Osteocyte (in vitro differentiated cells): ENCODE results near the gene SLC11A1. TPM values are rescaled to one million over a fixed set of nuclear protein-coding genes. Genes with fewer than 3 reads are reported as not detected.

Experiments used
- DNase-seq: peaks from one replicate; pipeline ENCODE4 v3.0.0; 2021; ENCODE audit warnings: mixed read lengths; ENCODE audit not compliant: unreplicated experiment; ENCODE audit errors: extremely low spot score
- H3K27ac Mint-ChIP-seq: one replicate; pipeline ENCODE4 v1.8.0; 2021; ENCODE audit warnings: mild to moderate bottlenecking, mixed read lengths; ENCODE audit not compliant: unreplicated experiment
- H3K27me3 Mint-ChIP-seq: one replicate; pipeline ENCODE4 v1.8.0; 2021; ENCODE audit warnings: mixed read lengths; ENCODE audit not compliant: unreplicated experiment
- H3K36me3 Mint-ChIP-seq: one replicate; pipeline ENCODE4 v1.8.0; 2021; ENCODE audit warnings: mixed read lengths; ENCODE audit not compliant: unreplicated experiment
- H3K4me1 Mint-ChIP-seq: one replicate; pipeline ENCODE4 v1.8.0; 2021; ENCODE audit warnings: mixed read lengths; ENCODE audit not compliant: unreplicated experiment
- H3K4me3 Mint-ChIP-seq: one replicate; pipeline ENCODE4 v1.8.0; 2021; ENCODE audit warnings: mild to moderate bottlenecking, moderate library complexity, mixed read lengths; ENCODE audit not compliant: unreplicated experiment
- H3K9me3 Mint-ChIP-seq: one replicate; pipeline ENCODE4 v1.8.0; 2021; ENCODE audit warnings: mixed read lengths; ENCODE audit not compliant: unreplicated experiment
- total RNA-seq: library from RNA; stranded (reverse); gene quantifications from 2 replicates; pipeline ENCODE4 v1.2.1, GENCODE V29; 2021
- TF ChIP-seq, protein P1 (sequence below): fragments of 200-600 bp; sonication (generic); IDR thresholded peaks from 2 replicates; pipeline ENCODE4 v1.5.0; 2021; ENCODE audit warnings: antibody characterized with exemption, mild to moderate bottlenecking, moderate library complexity

Gene SLC11A1
- total RNA-seq, 1 donor from 2014 or later: 0.16 TPM

DNA sequence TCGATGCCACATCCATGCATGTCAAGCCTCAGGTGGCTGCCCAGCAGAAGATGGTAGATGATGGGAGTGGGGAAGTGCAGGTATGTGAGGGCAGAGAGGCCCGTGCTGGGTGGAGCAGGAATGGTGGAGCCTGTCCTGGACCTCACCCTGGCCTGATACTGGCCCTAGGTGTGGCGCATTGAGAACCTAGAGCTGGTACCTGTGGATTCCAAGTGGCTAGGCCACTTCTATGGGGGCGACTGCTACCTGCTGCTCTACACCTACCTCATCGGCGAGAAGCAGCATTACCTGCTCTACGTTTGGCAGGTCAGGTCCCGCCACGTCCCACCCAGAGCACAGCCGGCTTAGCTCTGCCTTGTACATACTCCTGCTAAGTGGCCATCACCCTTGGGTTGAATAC lies 49.8 kb downstream of the SLC11A1 start:
- TF ChIP-seq, protein P1, sequence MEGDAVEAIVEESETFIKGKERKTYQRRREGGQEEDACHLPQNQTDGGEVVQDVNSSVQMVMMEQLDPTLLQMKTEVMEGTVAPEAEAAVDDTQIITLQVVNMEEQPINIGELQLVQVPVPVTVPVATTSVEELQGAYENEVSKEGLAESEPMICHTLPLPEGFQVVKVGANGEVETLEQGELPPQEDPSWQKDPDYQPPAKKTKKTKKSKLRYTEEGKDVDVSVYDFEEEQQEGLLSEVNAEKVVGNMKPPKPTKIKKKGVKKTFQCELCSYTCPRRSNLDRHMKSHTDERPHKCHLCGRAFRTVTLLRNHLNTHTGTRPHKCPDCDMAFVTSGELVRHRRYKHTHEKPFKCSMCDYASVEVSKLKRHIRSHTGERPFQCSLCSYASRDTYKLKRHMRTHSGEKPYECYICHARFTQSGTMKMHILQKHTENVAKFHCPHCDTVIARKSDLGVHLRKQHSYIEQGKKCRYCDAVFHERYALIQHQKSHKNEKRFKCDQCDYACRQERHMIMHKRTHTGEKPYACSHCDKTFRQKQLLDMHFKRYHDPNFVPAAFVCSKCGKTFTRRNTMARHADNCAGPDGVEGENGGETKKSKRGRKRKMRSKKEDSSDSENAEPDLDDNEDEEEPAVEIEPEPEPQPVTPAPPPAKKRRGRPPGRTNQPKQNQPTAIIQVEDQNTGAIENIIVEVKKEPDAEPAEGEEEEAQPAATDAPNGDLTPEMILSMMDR: no peak
- no peaks in the 10 kb centered on the region for H3K27me3 Mint-ChIP-seq

DNA sequence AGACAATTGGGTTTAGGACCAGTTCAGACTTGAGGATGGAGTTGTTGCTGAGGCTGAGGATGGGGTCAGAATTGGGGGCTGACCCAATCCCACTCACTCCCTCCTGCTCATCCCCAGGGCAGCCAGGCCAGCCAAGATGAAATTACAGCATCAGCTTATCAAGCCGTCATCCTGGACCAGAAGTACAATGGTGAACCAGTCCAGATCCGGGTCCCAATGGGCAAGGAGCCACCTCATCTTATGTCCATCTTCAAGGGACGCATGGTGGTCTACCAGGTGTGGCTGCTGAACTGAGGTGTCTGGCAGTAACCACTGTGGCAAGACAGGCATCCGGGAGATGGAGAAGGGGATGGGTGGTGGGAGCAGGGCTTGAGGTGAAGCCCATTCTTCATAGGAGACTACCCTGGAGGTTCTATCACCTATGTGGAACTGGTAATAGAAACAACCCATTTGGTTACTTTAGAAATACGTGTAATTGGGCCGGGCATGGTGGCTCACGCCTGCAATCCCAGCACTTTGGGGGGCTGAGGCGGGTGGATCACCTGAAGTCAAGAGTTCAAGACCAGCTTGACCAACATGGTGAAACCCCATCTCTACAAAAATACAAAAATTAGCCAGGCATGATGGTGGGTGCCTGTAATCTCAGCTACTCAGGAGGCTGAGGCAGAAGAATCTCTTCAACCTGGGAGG lies 50.7 kb downstream of the SLC11A1 start:
- DNase-seq: no peak
- Mint-ChIP-seq H3K27me3 (no peaks in the 10 kb centered on the region), H3K36me3 (no peaks in the 10 kb centered on the region), H3K27ac (no peak overlapping the region), H3K4me3 (no peak overlapping the region), H3K4me1 (no peaks in the 10 kb centered on the region), H3K9me3 (no peaks in the 10 kb centered on the region)
- TF ChIP-seq, protein P1: no peak

More for the DNA sequence above, 49.8 kb downstream of the SLC11A1 start:
- Mint-ChIP-seq H3K27ac (no peak overlapping the region), H3K4me3 (no peak overlapping the region), H3K9me3 (no peaks in the 10 kb centered on the region), H3K4me1 (no peaks in the 10 kb centered on the region), H3K36me3 (no peaks in the 10 kb centered on the region)
- DNase-seq: no peak

DNA sequence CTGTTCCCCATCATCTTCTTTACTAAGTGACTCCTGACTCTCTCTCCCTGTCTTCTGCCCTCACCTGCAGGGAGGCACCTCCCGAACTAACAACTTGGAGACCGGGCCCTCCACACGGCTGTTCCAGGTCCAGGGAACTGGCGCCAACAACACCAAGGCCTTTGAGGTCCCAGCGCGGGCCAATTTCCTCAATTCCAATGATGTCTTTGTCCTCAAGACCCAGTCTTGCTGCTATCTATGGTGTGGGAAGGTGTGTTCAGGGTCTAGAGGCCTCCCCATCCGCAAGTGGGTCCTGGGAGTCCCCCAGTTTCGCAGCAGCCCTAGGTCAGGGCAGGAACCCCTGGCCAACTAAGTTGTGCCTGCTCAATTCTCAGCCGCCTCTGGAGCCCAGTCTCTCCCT lies 52.4 kb downstream of the SLC11A1 start:
- H3K27me3 Mint-ChIP-seq: no peaks in the 10 kb centered on the region
- no peaks in the 10 kb centered on the region for H3K4me1 Mint-ChIP-seq
- no peak overlapping the region for H3K27ac Mint-ChIP-seq
- TF ChIP-seq, protein P1: no peak
- H3K36me3 Mint-ChIP-seq: no peaks in the 10 kb centered on the region
- H3K4me3 Mint-ChIP-seq: no peak overlapping the region
- no peak for DNase-seq
- no peaks in the 10 kb centered on the region for H3K9me3 Mint-ChIP-seq

DNA sequence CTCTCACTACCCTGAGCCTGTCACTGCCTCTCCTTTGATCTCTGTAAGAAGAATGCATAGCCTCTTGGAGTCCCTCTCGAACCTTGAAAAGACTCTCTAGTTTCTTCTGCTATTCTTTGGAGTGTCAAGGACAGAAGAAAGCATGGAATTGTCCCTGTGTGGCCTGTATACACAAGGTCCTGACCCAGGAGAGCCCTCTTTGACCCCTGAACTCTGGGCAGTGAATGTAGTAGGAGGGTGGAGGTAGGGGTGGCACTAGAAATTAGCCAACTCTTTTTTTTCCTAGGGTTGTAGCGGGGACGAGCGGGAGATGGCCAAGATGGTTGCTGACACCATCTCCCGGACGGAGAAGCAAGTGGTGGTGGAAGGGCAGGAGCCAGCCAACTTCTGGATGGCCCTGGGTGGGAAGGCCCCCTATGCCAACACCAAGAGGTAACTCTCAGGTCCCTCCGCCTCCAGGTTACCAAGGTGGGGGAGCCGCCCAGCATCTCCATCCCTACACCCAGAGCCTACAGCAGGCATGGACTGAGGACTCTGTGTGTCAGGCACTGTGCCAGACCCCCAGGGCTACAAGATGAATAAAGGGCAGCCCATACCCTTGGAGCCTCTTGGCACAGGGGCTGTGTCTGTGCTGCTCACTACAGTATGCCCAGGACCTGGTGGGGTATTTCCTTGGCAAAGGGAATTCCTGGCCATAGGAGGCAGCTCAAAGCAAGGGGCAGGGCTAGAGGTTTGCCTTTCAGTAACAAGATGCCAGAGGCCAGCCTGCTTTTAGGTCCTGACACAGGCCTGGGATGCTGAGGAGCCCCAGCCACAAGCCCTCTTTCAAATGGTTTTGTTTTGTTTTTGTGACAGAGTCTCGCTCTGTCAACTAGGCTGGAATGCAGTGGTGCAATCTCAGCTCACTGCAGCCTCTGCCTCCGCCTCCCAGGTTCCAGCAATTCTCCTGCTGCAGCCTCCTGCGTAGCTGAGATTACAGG lies 53.2 kb downstream of the SLC11A1 start:
- no peaks in the 10 kb centered on the region for H3K9me3 Mint-ChIP-seq
- no peaks in the 10 kb centered on the region for H3K36me3 Mint-ChIP-seq
- H3K4me3 Mint-ChIP-seq: no peak overlapping the region
- no peak overlapping the region for H3K27ac Mint-ChIP-seq
- DNase-seq: no peak
- H3K4me1 Mint-ChIP-seq: no peaks in the 10 kb centered on the region
- TF ChIP-seq, protein P1: no peak
- H3K27me3 Mint-ChIP-seq: no peaks in the 10 kb centered on the region

DNA sequence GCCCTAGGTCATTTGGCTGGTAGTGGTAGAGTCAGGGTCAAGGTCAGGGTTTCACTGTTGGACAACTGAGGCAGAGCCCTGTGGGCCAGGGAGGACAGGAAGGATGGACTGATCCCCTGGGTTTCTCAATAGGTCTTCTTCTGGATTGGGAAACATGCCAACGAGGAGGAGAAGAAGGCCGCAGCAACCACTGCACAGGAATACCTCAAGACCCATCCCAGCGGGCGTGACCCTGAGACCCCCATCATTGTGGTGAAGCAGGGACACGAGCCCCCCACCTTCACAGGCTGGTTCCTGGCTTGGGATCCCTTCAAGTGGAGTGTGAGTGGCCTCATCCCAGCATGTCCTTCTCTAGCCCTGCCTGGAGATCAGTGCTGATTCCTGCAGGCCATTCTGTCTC lies 54.9 kb downstream of the SLC11A1 start:
- no peaks in the 10 kb centered on the region for H3K27me3 Mint-ChIP-seq
- no peak overlapping the region for H3K4me3 Mint-ChIP-seq
- H3K36me3 Mint-ChIP-seq: no peaks in the 10 kb centered on the region
- no peak overlapping the region for H3K27ac Mint-ChIP-seq
- TF ChIP-seq, protein P1: no peak
- DNase-seq: no peak
- H3K9me3 Mint-ChIP-seq: no peaks in the 10 kb centered on the region
- no peaks in the 10 kb centered on the region for H3K4me1 Mint-ChIP-seq
